ENCODE data around the gene TACC3.

TACC3 gene

DNA sequence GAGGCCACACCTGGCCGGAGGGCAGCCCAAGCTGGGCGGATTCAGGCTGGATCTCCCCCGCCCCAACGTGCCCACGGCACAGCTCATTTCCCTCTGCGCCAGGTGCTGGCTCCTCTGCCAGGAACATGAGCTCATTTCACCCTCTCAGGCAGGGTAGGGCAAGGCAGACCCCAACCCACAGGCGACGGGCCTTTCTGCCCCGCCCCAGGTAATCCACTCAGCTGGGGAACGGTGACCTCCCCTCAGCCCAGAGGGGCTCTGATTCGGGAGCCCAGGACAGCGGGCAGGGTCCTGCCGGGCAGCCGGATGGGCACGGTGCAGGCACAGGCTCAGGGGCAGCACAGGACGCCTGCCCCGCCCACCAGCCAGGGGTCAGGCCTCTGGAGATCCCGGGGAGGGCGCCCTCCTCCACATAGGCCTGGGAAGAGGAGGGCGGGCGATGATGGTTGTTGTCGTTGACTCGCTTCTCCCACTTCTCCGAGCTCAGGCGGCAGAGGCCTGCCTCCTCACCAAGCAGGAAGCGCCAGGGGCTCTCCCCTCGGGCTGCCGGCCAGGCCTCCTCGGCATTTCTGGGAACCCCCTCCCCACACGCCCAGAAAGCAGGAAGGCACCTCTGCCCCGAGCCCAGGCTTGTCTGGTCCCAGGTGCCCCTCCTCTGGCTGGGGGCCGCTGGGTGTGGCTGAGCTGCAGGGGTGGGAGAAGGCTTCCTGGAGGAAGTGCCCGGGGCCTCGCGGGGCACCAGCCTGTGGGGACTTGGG lies 31.1 kb downstream of the TACC3 start:
- peak overlapping the region in 1 of 2 experiments; percentile 30 for H3K18ac ChIP-seq (ENCODE audit: low read depth in 1 of 2, low read length in 2 of 2)
- H3K4ac ChIP-seq (ENCODE audit: low read depth in 1 of 2, low read length in 2 of 2), result no peak overlapping the region
- no peak overlapping the region for H3K4me2 ChIP-seq (ENCODE audit: low read length, poor library complexity, severe bottlenecking)
- H4K91ac ChIP-seq (ENCODE audit: low read length), result no peak overlapping the region
- no peak overlapping the region for H3K4me3 ChIP-seq (ENCODE audit: insufficient read depth in 1 of 2, low read depth in 1 of 2, low read length in 2 of 2)
- peak overlapping the region; percentile 72 for H4K8ac ChIP-seq (ENCODE audit: low read length)
- no peak overlapping the region for H3K23ac ChIP-seq (ENCODE audit: low read length in 2 of 2)
- H2AFZ ChIP-seq (ENCODE audit: low read depth, low read length), result no peak overlapping the region
- no peak overlapping the region for H2AK5ac ChIP-seq (ENCODE audit: low read length, severe bottlenecking)
- no peak overlapping the region for H2BK5ac ChIP-seq (ENCODE audit: low read depth, low read length, poor library complexity, severe bottlenecking)
- H2BK120ac ChIP-seq (ENCODE audit: low read depth, low read length), result no peak overlapping the region
- H3K14ac ChIP-seq (ENCODE audit: low read length in 2 of 2), result no peak overlapping the region
- H3K36me3 ChIP-seq (ENCODE audit: control insufficient read depth in 1 of 2, insufficient read depth in 2 of 2, low read depth in 1 of 2, low read length in 2 of 2), result peaks cover 0 to 3% of the 10 kb centered on the region in 2 experiments
- H3K9ac ChIP-seq (ENCODE audit: low read length), result no peak overlapping the region
- H2BK15ac ChIP-seq (ENCODE audit: low read depth, poor library complexity, severe bottlenecking), result no peak overlapping the region
- no peaks in the 10 kb centered on the region for H3K79me1 ChIP-seq (replicated peaks; ENCODE audit: low read length, poor library complexity, severe bottlenecking)
- WGBS, result 78% methylated on average over 26 of the region's 35 CpGs
- no peak for DNase-seq
- no peak overlapping the region for H3K27ac ChIP-seq (ENCODE audit: low read length, poor library complexity, severe bottlenecking)
- peaks cover 20% of the 10 kb centered on the region for H3K4me1 ChIP-seq (ENCODE audit: control insufficient read depth, insufficient read depth, low read depth, low read length)
- H3K9me3 ChIP-seq (ENCODE audit: control insufficient read depth, low read length), result no peaks in the 10 kb centered on the region
- no peak overlapping the region for H2BK12ac ChIP-seq (ENCODE audit: low read length in 2 of 2)
- H3K27me3 ChIP-seq (ENCODE audit: control insufficient read depth in 1 of 2, insufficient read depth in 1 of 2, low read length in 2 of 2), result peaks cover 0 to 32% of the 10 kb centered on the region in 2 experiments

DNA sequence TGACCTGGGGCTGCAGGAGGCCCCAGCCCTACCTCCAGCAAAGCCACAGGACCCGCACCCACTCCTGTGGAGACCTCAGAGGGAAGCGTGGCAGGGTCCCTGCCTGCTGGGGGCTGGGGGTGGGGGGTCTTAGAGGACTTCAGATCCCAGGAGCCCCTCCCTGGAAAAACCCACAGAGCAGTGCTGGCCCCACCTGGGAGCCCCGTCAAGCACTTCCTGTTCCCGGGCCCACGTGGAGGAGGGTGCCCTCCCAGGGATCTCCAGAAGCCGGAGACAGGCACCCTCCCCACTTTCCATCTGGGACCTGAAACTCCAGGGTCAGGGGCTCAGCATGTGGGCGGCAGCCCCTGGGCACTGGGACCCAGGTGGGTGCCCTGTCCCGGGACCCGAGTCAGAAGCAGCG lies 32.0 kb downstream of the TACC3 start:
- no peak overlapping the region for H2BK5ac ChIP-seq (ENCODE audit: low read depth, low read length, poor library complexity, severe bottlenecking)
- no peak overlapping the region for H4K91ac ChIP-seq (ENCODE audit: low read length)
- no peak overlapping the region for H2AK5ac ChIP-seq (ENCODE audit: low read length, severe bottlenecking)
- no peak overlapping the region for H3K4ac ChIP-seq (ENCODE audit: low read depth in 1 of 2, low read length in 2 of 2)
- peaks cover 0 to 3% of the 10 kb centered on the region in 2 experiments for H3K36me3 ChIP-seq (ENCODE audit: control insufficient read depth in 1 of 2, insufficient read depth in 2 of 2, low read depth in 1 of 2, low read length in 2 of 2)
- H2BK120ac ChIP-seq (ENCODE audit: low read depth, low read length), result no peak overlapping the region
- no peak overlapping the region for H3K18ac ChIP-seq (ENCODE audit: low read depth in 1 of 2, low read length in 2 of 2)
- WGBS, result 79% methylated on average over 10 of the region's 10 CpGs
- H3K23ac ChIP-seq (ENCODE audit: low read length in 2 of 2), result no peak overlapping the region
- no peaks in the 10 kb centered on the region for H3K9me3 ChIP-seq (ENCODE audit: control insufficient read depth, low read length)
- H3K4me3 ChIP-seq (ENCODE audit: insufficient read depth in 1 of 2, low read depth in 1 of 2, low read length in 2 of 2), result no peak overlapping the region
- no peak for DNase-seq
- no peak overlapping the region for H3K14ac ChIP-seq (ENCODE audit: low read length in 2 of 2)
- peaks cover 24% of the 10 kb centered on the region for H3K4me1 ChIP-seq (ENCODE audit: control insufficient read depth, insufficient read depth, low read depth, low read length)
- H3K27me3 ChIP-seq (ENCODE audit: control insufficient read depth in 1 of 2, insufficient read depth in 1 of 2, low read length in 2 of 2), result peaks cover 0 to 28% of the 10 kb centered on the region in 2 experiments
- no peak overlapping the region for H2BK12ac ChIP-seq (ENCODE audit: low read length in 2 of 2)
- H3K9ac ChIP-seq (ENCODE audit: low read length), result no peak overlapping the region
- H2AFZ ChIP-seq (ENCODE audit: low read depth, low read length), result no peak overlapping the region
- H3K4me2 ChIP-seq (ENCODE audit: low read length, poor library complexity, severe bottlenecking), result no peak overlapping the region
- no peak overlapping the region for H3K27ac ChIP-seq (ENCODE audit: low read length, poor library complexity, severe bottlenecking)
- H3K79me1 ChIP-seq (replicated peaks; ENCODE audit: low read length, poor library complexity, severe bottlenecking), result no peaks in the 10 kb centered on the region
- H4K8ac ChIP-seq (ENCODE audit: low read length), result no peak overlapping the region
- H2BK15ac ChIP-seq (ENCODE audit: low read depth, poor library complexity, severe bottlenecking), result no peak overlapping the region

GRCh38 chr4:1753697-1754311 lies 32.5 kb downstream of the TACC3 start:
- WGBS, result 90% methylated on average over 15 of the region's 15 CpGs
- no peak for DNase-seq

DNA sequence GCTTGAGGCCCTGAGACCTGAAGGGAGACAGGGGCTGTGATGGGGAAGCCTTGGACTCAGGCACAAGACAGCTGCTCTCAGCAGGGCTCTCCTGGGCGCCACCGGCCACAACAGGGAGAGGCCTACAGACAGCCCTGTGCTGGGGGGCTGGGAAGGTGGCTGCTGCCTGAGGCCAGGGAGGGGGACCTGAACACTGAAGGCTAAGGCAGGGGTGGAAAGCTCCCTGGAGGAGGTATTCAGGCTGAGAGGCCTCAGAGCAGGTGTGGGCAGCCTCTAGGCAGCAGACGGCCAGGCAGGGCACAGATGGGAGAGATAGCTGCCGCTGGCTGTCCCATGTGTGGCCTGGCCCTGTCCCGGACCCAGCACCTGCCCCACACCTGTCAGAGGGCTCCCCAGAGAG lies 33.0 kb downstream of the TACC3 start:
- Histone ChIP-seq H3K27me3 (ENCODE audit: control insufficient read depth in 1 of 2, insufficient read depth in 1 of 2, low read length in 2 of 2) (peaks cover 0 to 25% of the 10 kb centered on the region in 2 experiments), H3K4me1 (ENCODE audit: control insufficient read depth, insufficient read depth, low read depth, low read length) (peaks cover 21% of the 10 kb centered on the region), H3K79me1 (replicated peaks; ENCODE audit: low read length, poor library complexity, severe bottlenecking) (no peaks in the 10 kb centered on the region), H2BK15ac (ENCODE audit: low read depth, poor library complexity, severe bottlenecking) (no peak overlapping the region), H2BK120ac (ENCODE audit: low read depth, low read length) (no peak overlapping the region), H3K36me3 (ENCODE audit: control insufficient read depth in 1 of 2, insufficient read depth in 2 of 2, low read depth in 1 of 2, low read length in 2 of 2) (peaks cover 0 to 3% of the 10 kb centered on the region in 2 experiments), H3K9me3 (ENCODE audit: control insufficient read depth, low read length) (no peaks in the 10 kb centered on the region), H2BK12ac (ENCODE audit: low read length in 2 of 2) (no peak overlapping the region), H3K14ac (ENCODE audit: low read length in 2 of 2) (no peak overlapping the region), H2AFZ (ENCODE audit: low read depth, low read length) (no peak overlapping the region), H3K9ac (ENCODE audit: low read length) (no peak overlapping the region), H3K18ac (ENCODE audit: low read depth in 1 of 2, low read length in 2 of 2) (no peak overlapping the region), H3K4ac (ENCODE audit: low read depth in 1 of 2, low read length in 2 of 2) (no peak overlapping the region), H4K8ac (ENCODE audit: low read length) (no peak overlapping the region), H3K27ac (ENCODE audit: low read length, poor library complexity, severe bottlenecking) (no peak overlapping the region), H2AK5ac (ENCODE audit: low read length, severe bottlenecking) (no peak overlapping the region), H4K91ac (ENCODE audit: low read length) (no peak overlapping the region), H3K23ac (ENCODE audit: low read length in 2 of 2) (no peak overlapping the region), H3K4me3 (ENCODE audit: insufficient read depth in 1 of 2, low read depth in 1 of 2, low read length in 2 of 2) (no peak overlapping the region), H2BK5ac (ENCODE audit: low read depth, low read length, poor library complexity, severe bottlenecking) (no peak overlapping the region), H3K4me2 (ENCODE audit: low read length, poor library complexity, severe bottlenecking) (no peak overlapping the region)
- WGBS, result 77% methylated on average over 5 of the region's 5 CpGs
- no peak for DNase-seq

More at GRCh38 chr4:1753697-1754311, 32.5 kb downstream of the TACC3 start:
- Histone ChIP-seq H3K23ac (ENCODE audit: low read length in 2 of 2) (no peak overlapping the region), H3K4ac (ENCODE audit: low read depth in 1 of 2, low read length in 2 of 2) (no peak overlapping the region), H3K27me3 (ENCODE audit: control insufficient read depth in 1 of 2, insufficient read depth in 1 of 2, low read length in 2 of 2) (peaks cover 0 to 25% of the 10 kb centered on the region in 2 experiments), H3K36me3 (ENCODE audit: control insufficient read depth in 1 of 2, insufficient read depth in 2 of 2, low read depth in 1 of 2, low read length in 2 of 2) (peaks cover 0 to 3% of the 10 kb centered on the region in 2 experiments), H3K9ac (ENCODE audit: low read length) (no peak overlapping the region), H2BK15ac (ENCODE audit: low read depth, poor library complexity, severe bottlenecking) (no peak overlapping the region), H3K18ac (ENCODE audit: low read depth in 1 of 2, low read length in 2 of 2) (no peak overlapping the region), H3K4me2 (ENCODE audit: low read length, poor library complexity, severe bottlenecking) (no peak overlapping the region), H3K9me3 (ENCODE audit: control insufficient read depth, low read length) (no peaks in the 10 kb centered on the region), H2BK120ac (ENCODE audit: low read depth, low read length) (no peak overlapping the region), H4K91ac (ENCODE audit: low read length) (no peak overlapping the region), H3K27ac (ENCODE audit: low read length, poor library complexity, severe bottlenecking) (no peak overlapping the region), H2BK12ac (ENCODE audit: low read length in 2 of 2) (no peak overlapping the region), H4K8ac (ENCODE audit: low read length) (no peak overlapping the region), H3K4me3 (ENCODE audit: insufficient read depth in 1 of 2, low read depth in 1 of 2, low read length in 2 of 2) (no peak overlapping the region), H3K79me1 (replicated peaks; ENCODE audit: low read length, poor library complexity, severe bottlenecking) (no peaks in the 10 kb centered on the region), H2AK5ac (ENCODE audit: low read length, severe bottlenecking) (no peak overlapping the region), H3K4me1 (ENCODE audit: control insufficient read depth, insufficient read depth, low read depth, low read length) (peaks cover 21% of the 10 kb centered on the region), H2BK5ac (ENCODE audit: low read depth, low read length, poor library complexity, severe bottlenecking) (no peak overlapping the region), H2AFZ (ENCODE audit: low read depth, low read length) (no peak overlapping the region), H3K14ac (ENCODE audit: low read length in 2 of 2) (peak overlapping the region in 1 of 2 experiments; percentile 53)

Data from mesenchymal stem cell (in vitro differentiated cells and primary cell).